HG02798 (cell line): ENCODE data around the gene NUDT17.

ENCODE experiments used
- ATAC-seq: cut with Tn5 transposase; IDR thresholded peaks from one replicate; pipeline ENCODE4 v1.9.1; 2021; ENCODE audit warnings: mild to moderate bottlenecking; ENCODE audit not compliant: unreplicated experiment, poor library complexity

NUDT17 gene

DNA sequence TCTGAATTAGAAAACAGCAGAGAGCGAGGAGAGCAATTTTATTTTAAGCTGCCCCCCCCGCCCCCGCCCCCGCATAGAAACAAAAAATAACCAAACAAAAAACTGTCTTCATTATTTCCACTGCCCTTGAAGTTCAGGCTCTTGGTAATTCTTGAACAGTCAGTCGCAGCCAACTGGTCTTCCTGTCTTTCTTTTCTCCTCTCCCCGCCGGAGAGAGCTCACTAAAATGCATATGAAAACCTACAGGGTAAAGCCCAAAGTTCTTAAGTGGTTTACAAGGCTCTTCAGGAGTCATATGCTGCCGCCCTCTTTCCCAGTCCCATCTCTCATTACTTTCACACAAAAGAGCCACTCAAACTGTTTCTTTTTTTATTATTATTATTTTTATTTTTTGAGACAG lies 41.4 kb downstream of the NUDT17 start:
- ATAC-seq, result no peak

GRCh38 chr1:145887631-145888030 lies 42.2 kb downstream of the NUDT17 start:
- no peak for ATAC-seq

GRCh38 chr1:145889722-145890121 lies 44.3 kb downstream of the NUDT17 start:
- no peak for ATAC-seq

- ATAC-seq, result no peak
Measured at GRCh38 chr1:145891143-145891542, 45.7 kb downstream of the NUDT17 start.

- ATAC-seq, result no peak
Measured at GRCh38 chr1:145891587-145892485, 46.4 kb downstream of the NUDT17 start.

- no peak for ATAC-seq
Measured at GRCh38 chr1:145892486-145893087, 47.2 kb downstream of the NUDT17 start.

DNA sequence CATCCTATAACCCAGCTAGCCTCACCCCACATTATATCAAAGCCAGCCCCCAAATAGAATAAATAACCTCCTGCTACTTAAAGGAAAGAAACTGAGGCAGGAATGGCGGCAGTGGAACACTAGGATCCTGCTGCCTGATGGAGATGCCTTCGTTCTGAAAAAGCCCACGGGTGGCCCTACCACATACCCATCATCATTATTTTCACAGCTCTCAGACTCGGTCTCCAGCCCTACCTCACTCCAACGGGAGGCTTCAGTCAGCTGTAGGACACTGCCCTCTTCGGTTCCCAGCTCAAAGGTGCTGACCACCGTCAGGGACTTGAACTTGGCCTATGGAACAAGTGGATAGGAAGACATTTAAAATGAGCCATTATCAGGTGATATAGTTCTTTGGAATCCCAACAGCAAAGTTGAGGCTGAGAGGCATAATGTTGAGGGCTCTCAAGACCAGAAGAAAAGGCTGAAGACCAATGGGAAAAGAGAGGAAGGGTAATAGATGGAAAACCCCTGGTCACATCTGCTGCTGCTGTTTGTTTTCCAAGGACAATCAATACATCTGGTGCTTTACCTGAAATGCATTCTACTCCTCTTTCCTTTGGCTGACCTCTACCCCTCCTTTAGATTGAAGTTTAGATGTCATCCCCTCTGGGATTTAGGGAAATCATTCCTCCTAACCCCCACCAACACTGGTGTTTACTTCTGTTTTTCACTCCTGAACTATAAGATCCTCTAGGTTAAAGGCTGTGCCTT lies 48.1 kb downstream of the NUDT17 start:
- ATAC-seq, result no peak

GRCh38 chr1:145895471-145895870 lies 50.0 kb downstream of the NUDT17 start:
- ATAC-seq, result no peak

DNA sequence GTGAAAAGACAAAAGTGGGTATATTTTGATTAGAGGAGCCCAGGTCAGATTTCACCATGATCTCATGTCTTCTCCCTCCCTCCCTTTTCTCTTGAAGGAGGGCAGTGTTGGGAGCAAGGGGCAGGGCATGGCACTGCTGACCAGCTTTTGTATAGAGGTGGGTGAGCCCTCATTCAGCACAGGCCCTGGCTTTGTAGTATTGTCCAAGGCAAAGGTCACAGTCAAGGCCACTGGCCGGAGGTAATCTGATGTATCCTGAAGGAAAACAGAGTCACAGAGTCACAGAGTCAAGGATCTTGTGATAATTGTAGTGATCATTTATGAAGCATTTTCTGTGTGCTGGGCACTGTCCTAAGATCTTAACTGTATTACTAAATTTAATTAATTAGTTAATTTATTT lies 52.5 kb downstream of the NUDT17 start:
- no peak for ATAC-seq
